K562 (cell line): ENCODE results near the gene PACC1. TPM values are rescaled to one million over a fixed set of nuclear protein-coding genes. Genes with fewer than 3 reads are reported as not detected.

Experiments used
- CBX3 ChIP-seq, 2 experiments: IDR thresholded peaks; 1 replicate in 1 of 2; 2 replicates in 1 of 2; pipeline ENCODE4 v1.6.1; 2012; ENCODE audit warnings: inconsistent platforms in 2 of 2, low read length in 2 of 2, borderline replicate concordance in 1 of 2, control low read depth in 1 of 2
- CC2D1A ChIP-seq: fragments of 450-650 bp; IDR thresholded peaks from 2 replicates; pipeline ENCODE4 v1.6.1; 2017; ENCODE audit warnings: mild to moderate bottlenecking
- CREBBP ChIP-seq: IDR thresholded peaks from one replicate; pipeline ENCODE4 v1.6.1; 2012; ENCODE audit warnings: low read depth, mild to moderate bottlenecking, control low read depth, inconsistent platforms, low read length
- DEAF1 ChIP-seq: fragments of 450-650 bp; formaldehyde crosslinking; IDR thresholded peaks from 2 replicates; pipeline ENCODE4 v1.4.0; 2020; ENCODE audit warnings: mild to moderate bottlenecking, moderate library complexity
- E2F3 ChIP-seq: fragments of 250-450 bp; sonication (Bioruptor Pico); IDR thresholded peaks from 2 replicates; pipeline ENCODE4 v1.4.0; 2020; ENCODE audit warnings: mild to moderate bottlenecking
- FOXK1 ChIP-seq: sonication (generic); formaldehyde crosslinking; IDR thresholded peaks from 2 replicates; pipeline ENCODE4 v1.8.0; 2022; ENCODE audit warnings: missing genetic modification reagents, mild to moderate bottlenecking, borderline replicate concordance
- FOXK2 ChIP-seq, 2 experiments: fragments of 450-650 bp; IDR thresholded peaks in 1 of 2; conservative IDR thresholded peaks in 1 of 2; 2 replicates each; pipeline ENCODE4 v1.6.1; 2016; ENCODE audit warnings: low read depth in 2 of 2, mild to moderate bottlenecking in 1 of 2
- HCFC1 ChIP-seq: IDR thresholded peaks from 2 replicates; pipeline ENCODE4 v1.6.1; 2012; ENCODE audit warnings: low read depth, low read length, improper control_type of control experiment
- JUN ChIP-seq, 2 experiments: sonication (generic) in 1 of 2; formaldehyde crosslinking in 1 of 2; IDR thresholded peaks; 2 replicates each; pipeline versions ENCODE4 v1.6.1 to v1.8.0; 2012 to 2022; ENCODE audit warnings: borderline replicate concordance in 2 of 2, mild to moderate bottlenecking in 2 of 2, improper control_type of control experiment in 1 of 2, low read depth in 1 of 2, low read length in 1 of 2, missing genetic modification reagents in 1 of 2
- MYC ChIP-seq, 2 experiments: fragments of 250-450 bp in 1 of 2; sonication (Bioruptor Pico) in 1 of 2; IDR thresholded peaks; 2 replicates each; pipeline versions ENCODE4 v1.5.1 to v1.6.1; 2012 to 2021; ENCODE audit warnings: low read depth in 2 of 2, borderline replicate concordance in 1 of 2, improper control_type of control experiment in 1 of 2, low read length in 1 of 2, mild to moderate bottlenecking in 1 of 2, moderate library complexity in 1 of 2
- NUFIP1 ChIP-seq: fragments of 450-650 bp; IDR thresholded peaks from 2 replicates; pipeline ENCODE4 v1.6.1; 2018; ENCODE audit not compliant: partially characterized antibody
- THRAP3 ChIP-seq: fragments of 450-650 bp; IDR thresholded peaks from 2 replicates; pipeline ENCODE4 v1.6.1; 2016; ENCODE audit warnings: mild to moderate bottlenecking, inconsistent platforms, borderline replicate concordance
- ZBTB33 ChIP-seq: sonication (generic); formaldehyde crosslinking; IDR thresholded peaks from 2 replicates; pipeline ENCODE4 v1.8.1; 2023; ENCODE audit warnings: mild to moderate bottlenecking, missing genetic modification reagents
- ZNF263 ChIP-seq: sonication (generic); formaldehyde crosslinking; IDR thresholded peaks from 2 replicates; pipeline ENCODE4 v1.8.0; 2022; ENCODE audit warnings: mild to moderate bottlenecking, missing genetic modification reagents, borderline replicate concordance
- polyA plus RNA-seq, 8 experiments: library from polyadenylated mRNA; depleted of rRNA in 4 of 8; stranded (reverse) in 5 of 8; unstranded in 3 of 8; fragments of >200 nt; fragmentation: Nextera tagmentation in 2 of 8; fragmentation: Illumina TruSeq in 1 of 8; extraction: Ambion mirVana in 2 of 8; extraction: Trizol in 1 of 8; gene quantifications; 2 replicates each; pipeline versions ENCODE4 v1.2.1 to v1.2.3, GENCODE V29; 2011 to 2014; ENCODE audit warnings: inconsistent platforms in 1 of 8, missing spikeins in 1 of 8
- total RNA-seq, 7 experiments: library from RNA; depleted of rRNA in 6 of 7; stranded (reverse); fragments of >200 nt in 6 of 7; fragmentation: Illumina TruSeq in 2 of 7; extraction: Trizol in 2 of 7; gene quantifications; 2 replicates each; pipeline versions ENCODE4 v1.2.1 to v1.2.3, GENCODE V29; 2011 to 2021; ENCODE audit warnings: low replicate concordance in 1 of 7
- TF ChIP-seq, protein P1 (sequence below): IDR thresholded peaks from 2 replicates; pipeline ENCODE4 v1.6.1; 2011; ENCODE audit warnings: borderline replicate concordance, low read depth, mild to moderate bottlenecking, moderate library complexity, low read length; ENCODE audit not compliant: insufficient read depth, poor library complexity, severe bottlenecking

The PACC1 gene
- total and polyA plus RNA-seq, 9 of the 15 experiments (the other 6 are each of a cell fraction or from before 2014, with no cell fraction given) = 7.1 to 19.3 (median 14.9) TPM

GRCh38 chr1:212457740-212458338 lies 43.2 kb upstream of the PACC1 start (continued):
- TF ChIP-seq ZBTB33 (CRISPR knock-in tag) = peak; percentile 40; the same call in 1 of the 2 replicates
- peak; percentile 67; the same call in 1 of the 2 replicates for TF ChIP-seq FOXK1 (CRISPR knock-in tag)
- TF ChIP-seq FOXK2 (conservative IDR thresholded peaks at IDR 0.05 in 1 of 2, IDR thresholded peaks at IDR 0.05 in 1 of 2; ENCODE audit: low read depth in 2 of 2) = peak; percentile 90 to 93
- no peak for TF ChIP-seq E2F3 (CRISPR knock-in tag)
- TF ChIP-seq HCFC1 = 0 out of 2 replicates have a peak, but pooled peaks have one; percentile 35
- no peak for TF ChIP-seq NUFIP1
- TF ChIP-seq, protein P1, sequence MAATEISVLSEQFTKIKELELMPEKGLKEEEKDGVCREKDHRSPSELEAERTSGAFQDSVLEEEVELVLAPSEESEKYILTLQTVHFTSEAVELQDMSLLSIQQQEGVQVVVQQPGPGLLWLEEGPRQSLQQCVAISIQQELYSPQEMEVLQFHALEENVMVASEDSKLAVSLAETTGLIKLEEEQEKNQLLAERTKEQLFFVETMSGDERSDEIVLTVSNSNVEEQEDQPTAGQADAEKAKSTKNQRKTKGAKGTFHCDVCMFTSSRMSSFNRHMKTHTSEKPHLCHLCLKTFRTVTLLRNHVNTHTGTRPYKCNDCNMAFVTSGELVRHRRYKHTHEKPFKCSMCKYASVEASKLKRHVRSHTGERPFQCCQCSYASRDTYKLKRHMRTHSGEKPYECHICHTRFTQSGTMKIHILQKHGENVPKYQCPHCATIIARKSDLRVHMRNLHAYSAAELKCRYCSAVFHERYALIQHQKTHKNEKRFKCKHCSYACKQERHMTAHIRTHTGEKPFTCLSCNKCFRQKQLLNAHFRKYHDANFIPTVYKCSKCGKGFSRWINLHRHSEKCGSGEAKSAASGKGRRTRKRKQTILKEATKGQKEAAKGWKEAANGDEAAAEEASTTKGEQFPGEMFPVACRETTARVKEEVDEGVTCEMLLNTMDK = peak; percentile 13
- peak in 1 of 2 experiments; percentile 85; a peak in 2 of 3 replicates for TF ChIP-seq CBX3 (IDR thresholded peaks at IDR 0.05; ENCODE audit: borderline replicate concordance in 1 of 2, low read length in 2 of 2)
- 0 out of 2 replicates have a peak, but pooled peaks have one; percentile 27 for TF ChIP-seq MYC (IDR thresholded peaks at IDR 0.05; ENCODE audit: low read depth, low read length)
- no peak for TF ChIP-seq MYC (CRISPR knock-in tag; IDR thresholded peaks at IDR 0.05; ENCODE audit: borderline replicate concordance, low read depth)
- peak; percentile 59; the same call in 1 of the 2 replicates for TF ChIP-seq DEAF1 (CRISPR knock-in tag)
- no peak for TF ChIP-seq THRAP3
- 0 out of 2 replicates have a peak, but pooled peaks have one; percentile 31 for TF ChIP-seq CC2D1A
- TF ChIP-seq ZNF263 = no peak
- TF ChIP-seq JUN (IDR thresholded peaks at IDR 0.05; ENCODE audit: borderline replicate concordance, low read depth, low read length) = 0 out of 2 replicates have a peak, but pooled peaks have one; percentile 22
- TF ChIP-seq JUN (CRISPR knock-in tag; IDR thresholded peaks at IDR 0.05; ENCODE audit: borderline replicate concordance) = no peak
- no peak for TF ChIP-seq CREBBP
